KOPT-K1 (cell line): Measurements from ENCODE around the gene DNPH1.

ENCODE experiments used
- H3K27ac ChIP-seq: fragments of 200-600 bp; sonication (generic); 2 replicates; pipeline ENCODE4 v1.5.1; 2016; ENCODE audit warnings: antibody characterized with exemption, mild to moderate bottlenecking, low read depth, low read length; ENCODE audit not compliant: poor library complexity, severe bottlenecking
- H3K36me3 ChIP-seq: fragments of 200-600 bp; sonication (generic); 2 replicates; pipeline ENCODE4 v1.5.1; 2017; ENCODE audit warnings: antibody characterized with exemption, mild to moderate bottlenecking, low read length, moderate library complexity; ENCODE audit not compliant: insufficient read depth
- H3K9me3 ChIP-seq: fragments of 200-600 bp; sonication (generic); 2 replicates; pipeline ENCODE4 v1.5.1; 2017; ENCODE audit warnings: antibody characterized with exemption, low read length, mild to moderate bottlenecking; ENCODE audit not compliant: insufficient read depth, poor library complexity, severe bottlenecking

The DNPH1 gene

DNA sequence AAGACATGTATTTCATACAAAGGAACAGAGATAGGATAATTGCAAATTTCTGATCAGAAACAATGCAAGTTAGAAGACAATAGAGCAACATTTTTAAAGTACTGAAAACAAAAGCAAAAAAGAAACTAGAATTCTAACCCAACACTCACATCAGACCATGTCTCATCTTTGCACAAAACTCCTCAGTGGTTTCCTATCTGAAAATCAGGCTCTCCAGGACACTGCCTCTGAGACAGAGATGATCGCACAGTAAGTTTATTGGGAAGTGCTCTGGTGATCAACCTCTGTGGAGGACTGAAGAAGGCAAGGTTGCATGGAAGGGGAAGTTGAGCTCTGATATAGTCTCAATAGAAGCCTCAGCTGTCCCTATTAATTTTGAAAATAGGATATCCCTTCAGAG lies 11.7 kb upstream of the DNPH1 start:
- Histone ChIP-seq H3K9me3 (no peaks in the 10 kb centered on the region), H3K27ac (no peak overlapping the region), H3K36me3 (no peaks in the 10 kb centered on the region)

DNA sequence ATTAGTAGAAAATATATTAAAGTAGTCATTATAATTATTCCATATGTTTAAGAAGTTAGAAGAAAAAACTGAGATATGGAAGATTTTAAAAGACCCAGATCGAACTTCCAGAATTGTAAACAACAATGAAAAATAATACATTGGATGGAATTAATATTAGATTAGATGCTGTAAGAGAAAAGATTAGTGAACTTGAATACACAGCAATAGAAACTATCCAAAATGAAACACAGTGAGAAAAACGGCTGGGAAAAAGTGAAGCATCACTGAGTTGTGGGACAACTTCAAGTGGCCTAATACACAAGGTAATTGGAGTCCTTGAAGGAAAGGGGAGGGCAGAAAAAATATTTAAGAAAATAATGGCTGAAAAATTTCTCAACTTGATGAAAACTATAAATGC lies 9.8 kb upstream of the DNPH1 start:
- no peak overlapping the region for H3K27ac ChIP-seq
- no peaks in the 10 kb centered on the region for H3K9me3 ChIP-seq
- no peaks in the 10 kb centered on the region for H3K36me3 ChIP-seq

DNA sequence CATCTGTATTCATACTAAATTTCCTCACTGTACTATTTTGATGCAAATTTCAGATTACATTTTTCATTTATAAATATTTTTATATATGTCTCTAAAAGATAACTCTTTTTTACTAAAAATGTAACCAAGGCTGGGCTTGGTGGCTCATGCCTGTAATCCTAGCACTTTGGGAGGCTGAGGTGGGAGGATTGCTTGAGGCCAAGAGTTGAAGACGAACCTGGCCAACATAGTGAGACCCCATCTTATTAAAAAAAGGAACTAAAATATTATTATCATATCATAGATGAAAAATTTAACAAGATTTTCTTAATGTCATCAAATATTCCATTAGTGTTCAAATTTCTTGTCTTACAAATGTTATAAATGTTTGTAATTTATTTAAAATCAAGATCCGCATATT lies 6.6 kb upstream of the DNPH1 start:
- no peaks in the 10 kb centered on the region for H3K9me3 ChIP-seq
- no peaks in the 10 kb centered on the region for H3K36me3 ChIP-seq
- no peak overlapping the region for H3K27ac ChIP-seq

DNA sequence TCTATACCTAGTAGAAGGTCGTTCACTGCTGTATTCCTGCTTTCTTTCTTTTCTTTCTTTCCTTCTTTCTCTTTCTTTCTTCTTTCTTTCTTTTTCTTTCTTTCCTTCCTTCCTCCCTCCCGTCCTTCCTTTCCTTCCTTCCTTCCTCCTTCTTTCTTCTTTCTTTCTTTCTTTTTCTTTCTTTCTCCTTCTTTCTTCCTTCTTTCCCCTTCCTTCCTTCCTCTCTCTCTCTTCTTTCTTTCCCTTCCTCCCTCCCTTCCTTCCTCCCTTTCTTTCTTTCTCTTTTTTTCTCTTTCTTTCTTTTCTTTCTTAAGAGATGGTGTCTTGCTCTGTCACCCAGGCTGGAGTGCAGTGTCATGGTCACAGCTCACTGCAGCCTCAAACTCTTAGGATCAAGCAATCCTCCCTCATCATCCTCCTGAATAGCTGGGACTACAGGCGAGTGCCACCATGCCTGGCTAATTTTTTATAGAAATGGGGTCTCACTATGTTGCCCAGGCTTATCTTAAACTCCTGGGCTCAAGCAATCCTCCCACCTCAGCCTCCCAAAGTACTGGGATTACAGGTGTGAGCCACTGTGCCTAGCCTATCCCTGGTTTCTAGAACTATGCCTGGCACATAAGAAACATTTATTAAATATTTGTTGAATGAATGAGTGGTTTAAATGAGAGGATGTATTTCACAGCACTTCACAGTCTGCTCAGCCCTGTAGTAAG lies 2.6 kb upstream of the DNPH1 start:
- no peak overlapping the region for H3K27ac ChIP-seq
- no peaks in the 10 kb centered on the region for H3K36me3 ChIP-seq
- H3K9me3 ChIP-seq, result no peaks in the 10 kb centered on the region

DNA sequence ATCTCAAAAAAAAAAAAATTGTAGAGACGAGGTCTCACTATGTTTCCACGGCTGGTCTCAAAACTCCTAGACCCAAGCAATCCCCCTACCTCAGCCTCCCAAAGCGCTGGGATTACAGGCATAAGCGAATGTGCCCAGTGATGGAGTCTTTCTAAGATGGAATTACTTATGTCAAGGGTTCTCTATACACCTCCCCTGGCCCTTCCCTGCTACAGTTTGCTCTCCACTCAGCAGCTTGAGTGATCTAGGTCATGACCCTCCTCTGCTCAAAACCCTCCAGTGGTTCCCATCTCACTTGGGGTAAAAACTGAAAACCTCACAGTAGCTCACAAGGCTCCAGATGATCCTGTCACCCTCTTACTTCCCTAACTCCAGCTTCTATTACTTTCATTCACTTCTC lies 1.8 kb upstream of the DNPH1 start:
- Histone ChIP-seq H3K27ac (no peak overlapping the region), H3K36me3 (peaks cover 2% of the 10 kb centered on the region; the same call in 1 of the 2 replicates), H3K9me3 (no peaks in the 10 kb centered on the region)

DNA sequence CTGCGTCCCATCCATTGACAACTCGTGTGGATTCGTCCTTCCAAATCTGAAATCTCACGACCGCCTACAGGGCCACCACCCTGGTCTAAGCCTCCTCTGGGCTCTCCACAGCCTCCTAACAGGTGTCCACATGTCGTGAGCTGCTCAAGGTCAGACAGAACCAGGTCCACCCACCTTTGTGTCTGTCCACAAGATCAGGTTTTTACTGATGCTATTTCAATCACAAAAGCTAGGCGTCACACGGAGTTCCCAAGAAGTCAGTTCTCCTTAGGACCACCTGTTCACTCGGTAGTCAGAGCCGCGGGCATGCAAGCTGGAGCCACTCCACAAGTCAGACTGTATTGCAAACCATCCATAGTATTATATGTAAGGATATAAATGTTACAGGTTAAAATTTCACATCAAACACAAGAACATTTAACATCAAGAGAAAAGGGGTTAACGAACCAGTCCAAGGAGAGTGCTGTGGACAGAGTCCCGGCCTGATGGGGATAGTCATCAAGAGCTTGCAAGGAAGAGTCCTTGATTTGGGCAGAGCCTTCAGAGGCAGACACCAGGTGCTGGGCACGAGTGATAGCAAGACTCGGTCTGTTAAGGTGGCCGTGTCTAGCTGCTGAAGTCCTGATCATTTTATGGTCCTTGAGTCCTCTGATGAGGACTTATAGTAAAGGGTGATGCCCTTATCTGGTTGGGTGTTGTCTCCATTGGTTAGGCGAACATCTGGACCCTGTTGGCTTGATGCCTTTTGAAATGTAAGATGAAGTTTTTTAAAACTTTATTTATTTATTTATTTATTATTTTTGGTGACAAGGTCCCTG lies 731 bp upstream of the DNPH1 start:
- peaks cover 11% of the 10 kb centered on the region; the same call in 1 of the 2 replicates for H3K36me3 ChIP-seq
- H3K27ac ChIP-seq, result no peak overlapping the region
- H3K9me3 ChIP-seq, result no peaks in the 10 kb centered on the region

DNA sequence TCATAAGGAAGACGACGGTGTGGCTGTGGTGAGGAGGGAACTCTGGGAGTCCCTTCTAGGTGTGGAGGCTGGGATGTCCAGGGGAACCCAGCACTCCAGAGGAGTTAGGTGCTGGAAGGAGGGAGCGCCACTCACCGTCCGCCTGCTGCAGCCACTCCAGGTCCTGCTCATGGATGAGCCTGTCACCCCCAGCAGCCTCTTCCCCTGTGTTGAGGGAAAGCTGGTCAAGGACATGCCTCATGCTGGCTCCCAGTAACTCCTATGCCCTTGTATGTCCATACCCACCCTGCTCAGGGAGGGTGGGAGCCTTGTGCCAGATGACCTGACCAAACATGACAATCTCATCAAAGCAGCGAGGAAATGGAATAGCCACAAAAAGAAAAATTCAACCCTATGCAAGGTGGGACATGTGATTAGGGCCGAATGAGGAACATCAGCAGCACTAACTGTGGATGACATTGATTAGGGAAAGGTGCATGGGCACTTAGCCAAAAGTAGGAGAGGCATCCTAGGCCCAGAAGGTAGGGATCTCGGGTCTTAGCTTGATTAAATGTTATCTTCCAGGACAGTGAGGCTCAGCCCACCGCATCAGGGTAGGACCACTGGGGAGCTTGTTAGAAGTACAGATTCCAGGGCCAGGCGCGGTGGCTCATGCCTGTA lies 3.0 kb downstream of the DNPH1 start:
- Histone ChIP-seq H3K9me3 (no peaks in the 10 kb centered on the region), H3K36me3 (peaks cover 35% of the 10 kb centered on the region), H3K27ac (no peak overlapping the region)

DNA sequence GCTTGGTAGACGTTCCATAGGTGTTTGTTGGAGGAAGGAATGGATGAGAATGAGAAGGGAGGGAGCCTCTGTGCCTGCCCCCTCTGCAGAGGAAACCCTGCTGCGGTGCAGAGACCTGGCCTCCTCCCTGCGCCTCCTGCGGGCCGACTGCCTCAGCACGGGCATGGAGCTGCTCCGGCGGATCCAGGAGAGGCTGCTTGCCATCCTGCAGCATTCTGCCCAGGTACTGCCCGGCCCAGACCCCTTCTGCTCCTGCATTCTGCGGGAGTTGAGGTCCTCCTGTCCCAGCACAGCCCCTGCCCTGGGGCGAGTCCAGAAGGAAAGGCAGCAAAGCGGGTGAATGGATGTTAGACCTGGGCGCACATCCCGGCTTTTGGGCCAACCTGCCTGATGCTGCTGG lies 6.1 kb downstream of the DNPH1 start:
- Histone ChIP-seq H3K9me3 (no peaks in the 10 kb centered on the region), H3K36me3 (peaks cover 48% of the 10 kb centered on the region), H3K27ac (no peak overlapping the region)

DNA sequence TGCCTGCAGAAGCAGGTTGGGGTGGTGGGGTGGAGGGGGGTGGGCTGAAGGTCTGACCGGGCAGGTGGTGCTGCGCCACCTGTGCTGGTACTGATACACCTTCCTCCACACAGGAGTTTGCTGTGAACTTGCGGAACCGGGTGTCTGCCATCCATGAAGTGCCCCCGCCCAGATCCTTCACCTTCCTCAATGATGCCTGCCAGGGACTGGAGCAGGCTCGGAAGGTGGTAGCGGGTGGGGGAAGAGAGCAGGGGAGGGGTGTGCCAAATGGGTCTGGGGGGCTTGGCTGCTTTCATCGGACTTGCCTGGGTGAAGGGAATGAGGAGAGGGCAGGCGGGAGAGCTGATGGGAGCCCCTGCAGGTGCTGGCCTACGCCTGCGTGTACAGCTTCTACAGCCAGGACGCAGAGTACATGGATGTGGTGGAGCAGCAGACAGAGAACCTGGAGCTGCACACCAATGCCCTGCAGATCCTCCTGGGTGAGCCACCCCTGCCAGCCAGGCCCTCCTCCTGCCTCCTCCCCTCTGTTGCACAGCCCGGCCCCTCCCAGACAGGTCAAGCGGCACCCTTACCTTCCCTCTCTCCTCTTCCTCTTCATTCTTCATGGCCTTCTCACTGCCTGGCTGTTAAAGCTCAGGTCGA lies 6.7 kb downstream of the DNPH1 start:
- Histone ChIP-seq H3K9me3 (no peaks in the 10 kb centered on the region), H3K27ac (no peak overlapping the region), H3K36me3 (peaks cover 50% of the 10 kb centered on the region)

DNA sequence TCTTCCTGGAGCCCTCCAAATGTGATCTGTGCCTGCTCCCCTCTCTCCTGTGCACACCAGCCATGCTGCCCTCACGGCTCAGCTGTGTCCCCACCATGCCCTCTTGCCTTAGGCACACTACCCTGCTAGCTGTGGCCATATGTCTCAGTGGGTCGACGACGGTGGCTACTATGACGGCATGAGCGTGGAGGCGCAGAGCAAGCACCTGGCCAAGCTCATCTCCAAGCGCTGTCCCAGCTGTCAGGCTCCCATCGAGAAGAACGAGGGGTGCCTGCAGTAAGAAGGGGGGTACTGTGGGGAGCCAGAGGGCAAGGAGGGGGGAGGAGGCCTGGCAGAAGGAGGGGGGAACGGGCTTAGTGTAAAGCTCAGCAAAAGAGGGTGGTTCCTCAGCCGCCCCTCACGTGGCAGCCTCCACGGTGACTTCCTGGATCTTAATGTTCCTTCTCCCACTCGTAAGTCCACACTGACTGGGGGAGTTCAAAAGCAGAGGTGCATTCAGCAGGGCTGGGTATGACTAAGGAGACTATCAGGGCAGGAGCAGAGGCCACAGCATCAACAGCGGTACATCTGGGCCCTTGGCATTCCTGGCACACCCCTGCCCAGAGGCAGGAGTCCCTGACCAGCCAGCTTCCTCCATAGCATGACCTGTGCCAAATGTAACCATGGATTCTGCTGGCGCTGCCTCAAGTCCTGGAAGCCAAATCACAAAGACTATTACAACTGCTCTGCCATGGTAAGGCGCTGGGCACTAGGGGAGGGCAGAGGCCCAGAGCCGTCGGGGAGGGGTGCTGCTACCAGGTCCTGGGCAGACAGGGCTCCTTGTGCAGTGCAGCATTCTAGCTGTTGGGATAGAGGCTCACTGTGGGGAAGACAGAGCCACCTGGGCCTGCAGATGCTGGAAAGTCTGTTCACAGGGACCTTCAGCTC lies 8.0 kb downstream of the DNPH1 start:
- peaks cover 61% of the 10 kb centered on the region for H3K36me3 ChIP-seq
- H3K27ac ChIP-seq, result peak overlapping the region; percentile 66
- H3K9me3 ChIP-seq, result no peaks in the 10 kb centered on the region

DNA sequence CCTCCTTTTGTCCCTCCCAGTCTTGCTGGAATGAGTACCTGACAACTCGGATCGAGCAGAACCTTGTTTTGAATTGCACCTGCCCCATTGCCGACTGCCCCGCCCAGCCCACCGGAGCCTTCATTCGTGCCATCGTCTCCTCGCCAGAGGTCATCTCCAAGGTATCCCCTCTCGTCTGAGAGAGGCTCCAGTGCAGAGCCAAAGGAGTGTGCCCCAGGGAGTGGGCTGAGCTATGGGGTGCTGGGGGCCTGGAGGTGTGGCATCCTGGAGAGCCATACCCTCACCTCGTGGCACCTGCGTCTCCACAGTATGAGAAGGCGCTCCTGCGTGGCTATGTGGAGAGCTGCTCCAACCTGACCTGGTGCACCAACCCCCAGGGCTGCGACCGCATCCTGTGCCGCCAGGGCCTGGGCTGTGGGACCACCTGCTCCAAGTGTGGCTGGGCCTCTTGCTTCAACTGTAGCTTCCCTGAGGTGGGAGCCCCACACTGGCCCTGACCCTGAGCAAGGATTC lies 8.8 kb downstream of the DNPH1 start:
- H3K36me3 ChIP-seq, result peaks cover 62% of the 10 kb centered on the region
- H3K27ac ChIP-seq, result peak overlapping the region; percentile 66

DNA sequence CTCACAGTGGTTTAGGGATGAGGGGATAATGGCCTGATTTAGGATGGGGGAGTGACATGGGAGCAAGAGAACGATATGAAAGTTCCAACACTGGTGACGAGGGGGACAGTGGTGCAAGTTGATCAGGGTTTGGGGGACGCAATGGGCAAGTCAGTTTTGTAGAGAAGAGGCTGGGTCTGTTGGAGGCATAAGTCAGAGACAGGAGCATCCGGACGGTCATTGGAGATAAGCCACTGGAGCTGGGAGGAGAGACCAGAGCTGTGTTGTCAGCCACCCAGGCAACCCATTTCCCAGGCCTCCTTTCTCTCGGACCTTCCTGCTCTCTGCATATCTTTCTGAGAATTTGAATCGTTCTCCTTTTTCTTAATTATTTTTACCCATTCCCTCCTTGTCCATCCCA lies 9.5 kb downstream of the DNPH1 start:
- no peak overlapping the region for H3K27ac ChIP-seq
- no peaks in the 10 kb centered on the region for H3K9me3 ChIP-seq
- peaks cover 65% of the 10 kb centered on the region for H3K36me3 ChIP-seq

More for the DNA sequence above, 8.8 kb downstream of the DNPH1 start:
- no peaks in the 10 kb centered on the region for H3K9me3 ChIP-seq

DNA sequence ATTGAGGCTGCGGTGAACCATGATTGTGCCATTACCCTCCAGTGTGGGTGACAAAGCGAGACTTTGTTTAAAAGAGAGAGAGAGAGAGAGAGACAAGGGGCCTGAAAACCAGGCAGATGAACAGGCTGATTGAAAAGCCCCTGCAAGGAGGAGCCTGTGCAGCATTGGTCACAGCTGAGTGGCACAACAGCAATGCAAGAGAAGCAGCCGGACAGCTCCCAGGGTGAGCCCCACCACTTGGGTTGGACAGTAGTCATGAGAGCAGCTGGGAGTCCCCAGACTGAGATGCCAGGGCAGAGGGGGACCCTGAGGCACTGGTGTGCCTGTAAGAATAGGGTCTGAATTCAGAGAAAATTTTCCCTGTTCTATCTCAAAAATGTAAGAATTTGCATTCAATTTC lies 10.2 kb downstream of the DNPH1 start:
- Histone ChIP-seq H3K36me3 (peaks cover 69% of the 10 kb centered on the region), H3K27ac (no peak overlapping the region), H3K9me3 (no peaks in the 10 kb centered on the region)

DNA sequence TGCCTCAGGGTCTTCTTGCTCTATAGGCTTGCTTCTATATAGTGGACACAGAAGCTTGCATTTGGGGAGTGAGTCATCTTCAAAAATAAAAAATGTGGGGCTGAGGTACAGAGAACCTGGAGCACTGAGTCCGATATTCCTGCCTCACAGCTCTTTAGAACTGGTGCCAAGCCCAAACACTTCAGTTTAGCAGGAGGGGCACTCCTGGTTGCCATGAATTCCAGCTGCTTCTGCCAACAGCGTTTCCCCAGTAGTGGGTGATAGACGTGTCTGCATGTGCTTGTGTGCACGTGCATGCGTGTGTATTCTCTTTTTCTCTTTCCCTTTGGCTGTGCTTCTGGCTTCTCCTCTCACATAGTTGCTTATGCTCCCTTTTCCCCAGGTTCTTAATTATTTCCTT lies 11.9 kb downstream of the DNPH1 start:
- Histone ChIP-seq H3K36me3 (peaks cover 61% of the 10 kb centered on the region), H3K27ac (no peak overlapping the region), H3K9me3 (no peaks in the 10 kb centered on the region)
